Caco-2 (cell line): ENCODE results near the gene C1orf159. TPM values are rescaled to one million over a fixed set of nuclear protein-coding genes. Genes with fewer than 3 reads are reported as not detected.

ENCODE experiments used
- BruUV-seq: library from RNA; stranded (reverse); fragments of 400-500 nt; replicated peaks from 2 replicates; lab custom pipeline; 2021; lab: Mats Ljungman, UMichigan
- CTCF ChIA-PET: fragments of 300-600 bp; sonication (Branson Sonifier 250); formaldehyde crosslinking; loops from one replicate; lab custom pipeline; 2022; ENCODE audit warnings: antibody characterized with exemption; lab: Charles Lee
- POLR2A ChIA-PET: fragments of 300-600 bp; sonication (Branson Sonifier 250); formaldehyde crosslinking; loops from one replicate; lab custom pipeline; 2022; ENCODE audit warnings: antibody characterized with exemption; lab: Charles Lee
- DNase-seq, 2 experiments: peaks; one replicate each; pipeline versions ENCODE4 v3.0.0 to v3.0.0-alpha.2; 2020 to 2022
- H3K27me3 ChIP-seq: replicated peaks from 2 replicates; pipeline ENCODE4 v1.6.0; 2011; ENCODE audit warnings: low read length; ENCODE audit not compliant: control insufficient read depth, insufficient read depth
- H3K36me3 ChIP-seq: 2 replicates; pipeline ENCODE4 v1.5.1; 2011; ENCODE audit warnings: low read length; ENCODE audit not compliant: control insufficient read depth, insufficient read depth
- H3K4me1 ChIP-seq: fragments of 250-450 bp; sonication (Bioruptor Pico); 2 replicates; pipeline ENCODE4 v1.5.1; 2020; ENCODE audit warnings: mild to moderate bottlenecking
- H3K4me3 ChIP-seq: 2 replicates; pipeline ENCODE4 v1.5.1; 2011; ENCODE audit warnings: low read depth, mild to moderate bottlenecking, control low read depth, low read length
- H3K9me3 ChIP-seq: fragments of 250-450 bp; sonication (Bioruptor Pico); 2 replicates; pipeline ENCODE4 v1.5.1; 2020; ENCODE audit warnings: mild to moderate bottlenecking, moderate library complexity
- H3K27ac Mint-ChIP-seq: one replicate; pipeline ENCODE4 v1.8.0; 2022; ENCODE audit warnings: mixed read lengths; ENCODE audit not compliant: unreplicated experiment
- H3K27me3 Mint-ChIP-seq: one replicate; pipeline ENCODE4 v1.8.0; 2022; ENCODE audit warnings: mixed read lengths; ENCODE audit not compliant: insufficient read depth, unreplicated experiment
- H3K36me3 Mint-ChIP-seq: one replicate; pipeline ENCODE4 v1.8.0; 2022; ENCODE audit warnings: mild to moderate bottlenecking, mixed read lengths; ENCODE audit not compliant: insufficient read depth, unreplicated experiment
- H3K4me1 Mint-ChIP-seq: one replicate; pipeline ENCODE4 v1.8.0; 2022; ENCODE audit warnings: low read depth, mixed read lengths; ENCODE audit not compliant: unreplicated experiment
- H3K4me3 Mint-ChIP-seq: one replicate; pipeline ENCODE4 v1.8.0; 2022; ENCODE audit warnings: mild to moderate bottlenecking, moderate library complexity, mixed read lengths; ENCODE audit not compliant: unreplicated experiment
- H3K9me3 Mint-ChIP-seq: one replicate; pipeline ENCODE4 v1.8.0; 2022; ENCODE audit warnings: mixed read lengths; ENCODE audit not compliant: unreplicated experiment
- intact Hi-C: fragments of 100-400 bp; cut with micrococcal nuclease; formaldehyde crosslinking; loops from one replicate; pipeline ENCODE4 v1.10.0; 2022; ENCODE audit not compliant: unreplicated experiment
- total RNA-seq: library from RNA; stranded (reverse); gene quantifications from 2 replicates; pipeline ENCODE4 v1.2.3, GENCODE V29; 2022
- TF ChIP-seq, protein P1 (sequence below), 2 experiments: fragments of 200-600 bp in 1 of 2; IDR thresholded peaks; 1 replicate in 1 of 2; 2 replicates in 1 of 2; pipeline versions ENCODE4 v1.5.1 to v1.8.0; 2011 to 2022; ENCODE audit warnings: antibody characterized with exemption in 1 of 2, control low read depth in 1 of 2, inconsistent platforms in 1 of 2, low read depth in 1 of 2, low read length in 1 of 2, mild to moderate bottlenecking in 1 of 2, moderate library complexity in 1 of 2; ENCODE audit not compliant: insufficient read depth in 1 of 2, severe bottlenecking in 1 of 2, unreplicated experiment in 1 of 2

The C1orf159 gene
- total RNA-seq, 1 experiment from 2014 or later, result 12.9 TPM

DNA sequence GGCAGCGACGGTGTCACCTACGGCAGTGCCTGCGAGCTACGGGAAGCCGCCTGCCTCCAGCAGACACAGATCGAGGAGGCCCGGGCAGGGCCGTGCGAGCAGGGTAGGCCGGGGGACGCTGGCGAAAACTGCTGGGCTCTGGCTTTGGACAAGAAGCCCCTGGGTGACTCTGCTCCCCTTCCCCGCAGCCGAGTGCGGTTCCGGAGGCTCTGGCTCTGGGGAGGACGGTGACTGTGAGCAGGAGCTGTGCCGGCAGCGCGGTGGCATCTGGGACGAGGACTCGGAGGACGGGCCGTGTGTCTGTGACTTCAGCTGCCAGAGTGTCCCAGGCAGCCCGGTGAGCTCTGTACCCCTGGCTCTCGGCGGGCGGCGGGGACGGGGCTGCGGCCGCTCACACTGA lies 72.0 kb downstream of the C1orf159 start:
- H3K27ac Mint-ChIP-seq, result no peak overlapping the region
- BruUV-seq, result no TSS peak

DNA sequence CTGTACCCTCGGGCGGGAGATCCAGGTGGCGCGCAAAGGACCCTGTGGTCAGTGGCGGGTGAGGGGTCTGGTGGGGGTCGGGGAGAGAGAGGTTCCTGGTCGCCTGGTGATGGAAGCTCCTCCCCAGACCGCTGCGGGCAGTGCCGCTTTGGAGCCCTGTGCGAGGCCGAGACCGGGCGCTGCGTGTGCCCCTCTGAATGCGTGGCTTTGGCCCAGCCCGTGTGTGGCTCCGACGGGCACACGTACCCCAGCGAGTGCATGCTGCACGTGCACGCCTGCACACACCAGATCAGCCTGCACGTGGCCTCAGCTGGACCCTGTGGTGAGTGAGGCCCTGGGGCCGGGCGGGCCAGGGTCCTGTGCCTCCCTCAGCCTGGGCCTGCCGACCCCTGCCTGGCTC lies 72.5 kb downstream of the C1orf159 start:
- ChIA-PET POLR2A (no interaction called here), CTCF (no interaction called here)
- no peaks in the 10 kb centered on the region for H3K9me3 ChIP-seq
- H3K4me1 ChIP-seq, result peaks cover 5% of the 10 kb centered on the region
- Mint-ChIP-seq H3K36me3 (peaks cover 39% of the 10 kb centered on the region), H3K27me3 (no peaks in the 10 kb centered on the region), H3K4me1 (no peaks in the 10 kb centered on the region), H3K27ac (no peak overlapping the region), H3K9me3 (no peaks in the 10 kb centered on the region), H3K4me3 (no peak overlapping the region)
- no peak for DNase-seq
- intact Hi-C loops, result no loop called here
- no TSS peak for BruUV-seq
- TF ChIP-seq, protein P1, sequence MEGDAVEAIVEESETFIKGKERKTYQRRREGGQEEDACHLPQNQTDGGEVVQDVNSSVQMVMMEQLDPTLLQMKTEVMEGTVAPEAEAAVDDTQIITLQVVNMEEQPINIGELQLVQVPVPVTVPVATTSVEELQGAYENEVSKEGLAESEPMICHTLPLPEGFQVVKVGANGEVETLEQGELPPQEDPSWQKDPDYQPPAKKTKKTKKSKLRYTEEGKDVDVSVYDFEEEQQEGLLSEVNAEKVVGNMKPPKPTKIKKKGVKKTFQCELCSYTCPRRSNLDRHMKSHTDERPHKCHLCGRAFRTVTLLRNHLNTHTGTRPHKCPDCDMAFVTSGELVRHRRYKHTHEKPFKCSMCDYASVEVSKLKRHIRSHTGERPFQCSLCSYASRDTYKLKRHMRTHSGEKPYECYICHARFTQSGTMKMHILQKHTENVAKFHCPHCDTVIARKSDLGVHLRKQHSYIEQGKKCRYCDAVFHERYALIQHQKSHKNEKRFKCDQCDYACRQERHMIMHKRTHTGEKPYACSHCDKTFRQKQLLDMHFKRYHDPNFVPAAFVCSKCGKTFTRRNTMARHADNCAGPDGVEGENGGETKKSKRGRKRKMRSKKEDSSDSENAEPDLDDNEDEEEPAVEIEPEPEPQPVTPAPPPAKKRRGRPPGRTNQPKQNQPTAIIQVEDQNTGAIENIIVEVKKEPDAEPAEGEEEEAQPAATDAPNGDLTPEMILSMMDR (IDR thresholded peaks at IDR 0.05; ENCODE audit: insufficient read depth in 1 of 2, low read depth in 1 of 2, low read length in 1 of 2, severe bottlenecking in 1 of 2, unreplicated experiment in 1 of 2), result no peak
- H3K36me3 ChIP-seq, result peaks cover 2% of the 10 kb centered on the region
- H3K4me3 ChIP-seq, result no peak overlapping the region
- no peaks in the 10 kb centered on the region for H3K27me3 ChIP-seq

More for the DNA sequence above, 72.0 kb downstream of the C1orf159 start:
- Mint-ChIP-seq H3K9me3 (no peaks in the 10 kb centered on the region), H3K4me1 (no peaks in the 10 kb centered on the region), H3K36me3 (peaks cover 39% of the 10 kb centered on the region), H3K27me3 (no peaks in the 10 kb centered on the region), H3K4me3 (no peak overlapping the region)
- peaks cover 2% of the 10 kb centered on the region; the same call in 1 of the 2 replicates for H3K36me3 ChIP-seq
- H3K4me3 ChIP-seq, result no peak overlapping the region
- no peak for DNase-seq
- ChIA-PET CTCF (no interaction called here), POLR2A (no interaction called here)
- H3K4me1 ChIP-seq, result no peaks in the 10 kb centered on the region
- no peaks in the 10 kb centered on the region for H3K9me3 ChIP-seq
- intact Hi-C loops, result no loop called here
- TF ChIP-seq, protein P1 (IDR thresholded peaks at IDR 0.05; ENCODE audit: insufficient read depth in 1 of 2, low read depth in 1 of 2, low read length in 1 of 2, severe bottlenecking in 1 of 2, unreplicated experiment in 1 of 2), result no peak
- H3K27me3 ChIP-seq, result no peaks in the 10 kb centered on the region

DNA sequence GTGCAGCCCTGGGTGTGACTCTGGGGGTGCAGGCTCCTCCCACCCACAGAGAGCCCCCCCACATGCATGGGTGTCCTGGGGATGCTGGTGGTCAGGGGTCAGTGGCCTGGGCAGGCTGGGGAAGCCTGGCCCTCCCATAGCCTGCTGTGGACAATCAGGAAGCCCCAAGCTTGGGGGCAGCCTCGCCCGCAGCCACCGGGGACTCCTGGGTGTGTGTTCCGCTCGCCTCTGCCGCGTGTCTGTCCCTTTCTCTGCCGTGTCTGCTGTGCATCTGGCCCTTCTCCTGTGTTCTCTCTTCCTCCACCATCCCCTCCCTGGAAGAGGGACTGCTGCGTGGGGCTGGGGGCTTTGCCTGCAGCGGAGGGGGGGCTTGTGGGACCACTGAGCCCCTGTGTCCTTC lies 73.1 kb downstream of the C1orf159 start:
- DNase-seq, result no peak
- H3K27ac Mint-ChIP-seq, result no peak overlapping the region
- CTCF ChIA-PET, result no interaction called here

More for the DNA sequence above, 73.1 kb downstream of the C1orf159 start:
- no peaks in the 10 kb centered on the region for H3K27me3 ChIP-seq
- Mint-ChIP-seq H3K4me3 (no peak overlapping the region), H3K9me3 (no peaks in the 10 kb centered on the region), H3K4me1 (no peaks in the 10 kb centered on the region), H3K27me3 (no peaks in the 10 kb centered on the region), H3K36me3 (peaks cover 39% of the 10 kb centered on the region)
- POLR2A ChIA-PET, result no interaction called here
- no peaks in the 10 kb centered on the region for H3K9me3 ChIP-seq
- TF ChIP-seq, protein P1 (IDR thresholded peaks at IDR 0.05; ENCODE audit: insufficient read depth in 1 of 2, low read depth in 1 of 2, low read length in 1 of 2, severe bottlenecking in 1 of 2, unreplicated experiment in 1 of 2), result no peak
- BruUV-seq, result no TSS peak
- intact Hi-C loops, result no loop called here
- H3K36me3 ChIP-seq, result peaks cover 2% of the 10 kb centered on the region
- H3K4me3 ChIP-seq, result no peak overlapping the region
- peaks cover 11% of the 10 kb centered on the region for H3K4me1 ChIP-seq
